GM12801 (cell line): Measurements from ENCODE around the gene DLK2.

Experiments used
- CTCF ChIP-seq: IDR thresholded peaks from one replicate; pipeline ENCODE4 v1.5.1; 2011; ENCODE audit warnings: control low read depth; ENCODE audit not compliant: insufficient read length; ENCODE audit errors: extremely low read depth

DLK2 gene

DNA sequence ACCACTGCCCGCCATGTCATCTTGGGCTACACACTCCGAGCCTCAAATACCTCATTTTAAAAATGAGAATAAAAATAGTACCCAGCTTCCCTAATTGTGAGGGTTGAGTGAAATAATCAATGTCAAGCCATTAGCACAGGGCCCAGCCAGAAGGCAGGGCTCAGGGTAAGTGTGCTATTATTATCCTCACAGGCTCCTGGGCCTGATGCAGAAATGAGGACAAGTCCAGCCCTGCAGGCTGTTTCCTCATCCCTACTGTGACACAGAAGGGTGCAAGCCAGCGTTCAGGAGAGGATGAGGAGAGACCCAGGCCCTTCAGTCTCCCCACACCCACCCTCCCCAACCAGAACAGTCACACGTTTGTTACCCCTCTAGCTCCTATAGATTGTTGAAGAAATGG is 4.0 kb downstream of the DLK2 start:
- TF ChIP-seq CTCF = no peak

DNA sequence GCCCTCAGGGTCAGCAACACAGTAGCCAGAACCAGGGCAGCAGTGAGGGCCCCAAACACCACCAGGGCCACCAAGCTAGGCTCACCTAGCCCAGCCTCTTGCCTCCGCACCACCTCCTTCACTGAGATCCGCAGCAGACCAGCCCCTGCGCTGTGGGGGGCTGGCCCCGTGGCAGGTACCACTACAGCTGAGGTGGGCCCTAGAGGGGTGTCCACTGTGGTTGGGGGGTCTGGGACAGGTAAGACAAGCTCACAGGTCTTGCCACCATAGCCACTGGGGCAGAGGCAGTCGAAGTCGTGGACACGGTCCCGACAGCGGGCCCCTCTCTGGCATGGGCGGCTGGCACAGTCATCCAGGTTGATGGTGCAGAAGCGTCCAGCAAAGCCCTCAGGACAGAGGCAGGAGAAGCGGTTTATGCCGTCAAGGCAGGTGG is 4.6 kb downstream of the DLK2 start:
- no peak for TF ChIP-seq CTCF

DNA sequence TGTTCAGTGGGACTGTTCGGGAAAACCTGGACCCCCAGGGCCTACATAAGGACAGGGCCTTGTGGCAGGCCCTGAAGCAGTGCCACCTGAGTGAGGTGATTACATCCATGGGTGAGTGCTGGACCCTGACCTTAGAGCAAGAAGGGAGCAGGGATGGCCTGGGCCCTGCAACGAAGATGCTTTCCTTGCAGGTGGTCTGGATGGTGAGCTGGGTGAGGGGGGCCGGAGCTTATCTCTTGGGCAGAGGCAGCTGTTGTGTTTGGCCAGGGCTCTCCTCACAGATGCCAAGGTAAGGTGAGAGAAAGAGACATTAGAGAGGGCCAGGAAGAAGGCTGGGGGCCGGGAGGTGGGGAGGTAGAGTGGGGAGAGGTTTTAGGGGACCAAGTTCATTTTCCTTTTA is 6.4 kb downstream of the DLK2 start:
- no peak for TF ChIP-seq CTCF

GRCh38 chr6:43447604-43448003 is 7.7 kb downstream of the DLK2 start:
- TF ChIP-seq CTCF = no peak

- TF ChIP-seq CTCF = no peak
Observed at GRCh38 chr6:43445576-43445975, 9.8 kb downstream of the DLK2 start.

- no peak for TF ChIP-seq CTCF
Observed at GRCh38 chr6:43444582-43444981, 10.8 kb downstream of the DLK2 start.

DNA sequence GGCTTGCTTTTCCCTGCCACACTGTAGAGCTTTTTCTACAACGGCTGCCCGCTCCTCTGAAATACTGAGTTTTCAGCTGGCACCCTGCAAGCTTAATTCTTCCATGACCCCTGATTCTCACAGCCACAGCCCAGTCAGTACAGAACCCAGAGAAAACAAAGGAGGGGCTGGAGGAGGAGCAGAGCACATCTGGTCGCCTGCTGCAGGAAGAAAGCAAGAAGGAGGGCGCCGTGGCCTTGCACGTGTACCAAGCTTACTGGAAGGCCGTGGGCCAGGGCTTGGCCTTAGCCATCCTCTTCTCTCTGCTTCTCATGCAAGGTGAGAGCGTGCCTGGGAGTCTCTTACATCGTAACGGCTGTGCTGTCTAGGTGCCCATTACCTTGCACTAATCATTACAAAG is 11.3 kb downstream of the DLK2 start:
- no peak for TF ChIP-seq CTCF

- no peak for TF ChIP-seq CTCF
Observed at GRCh38 chr6:43442935-43443334, 12.4 kb downstream of the DLK2 start.
